Ovary (tissue), 3 donors: Measurements from ENCODE around the gene HIKESHI.

Experiments
- CTCF ChIP-seq, 3 donors: fragments of 450-650 bp in 2 of 3; fragments of 200-600 bp in 1 of 3; IDR thresholded peaks; one replicate each; pipeline versions ENCODE4 v1.5.1 to v1.8.0; 2016 to 2022; ENCODE audit warnings: antibody characterized with exemption in 3 of 3, mild to moderate bottlenecking in 1 of 3
- POLR2A ChIP-seq: fragments of 450-650 bp; IDR thresholded peaks from one replicate; pipeline ENCODE4 v1.6.1; 2017; ENCODE audit warnings: antibody characterized with exemption, mild to moderate bottlenecking, moderate library complexity
- donor health status: DM: no; HTN: no; CAD: no.

- TF ChIP-seq CTCF (IDR thresholded peaks at IDR 0.05) (no peak), POLR2A (no peak)
These were observed 61.4 kb downstream of the HIKESHI start for GRCh38 chr11:86363424-86363823.
